Brain pericyte (primary cell): ENCODE data around the gene NFATC2.

Experiments
- DNase-seq: peaks from one replicate; pipeline ENCODE4 v3.0.0-alpha.2; 2012; ENCODE audit warnings: low read depth, low spot score

Gene NFATC2

DNA sequence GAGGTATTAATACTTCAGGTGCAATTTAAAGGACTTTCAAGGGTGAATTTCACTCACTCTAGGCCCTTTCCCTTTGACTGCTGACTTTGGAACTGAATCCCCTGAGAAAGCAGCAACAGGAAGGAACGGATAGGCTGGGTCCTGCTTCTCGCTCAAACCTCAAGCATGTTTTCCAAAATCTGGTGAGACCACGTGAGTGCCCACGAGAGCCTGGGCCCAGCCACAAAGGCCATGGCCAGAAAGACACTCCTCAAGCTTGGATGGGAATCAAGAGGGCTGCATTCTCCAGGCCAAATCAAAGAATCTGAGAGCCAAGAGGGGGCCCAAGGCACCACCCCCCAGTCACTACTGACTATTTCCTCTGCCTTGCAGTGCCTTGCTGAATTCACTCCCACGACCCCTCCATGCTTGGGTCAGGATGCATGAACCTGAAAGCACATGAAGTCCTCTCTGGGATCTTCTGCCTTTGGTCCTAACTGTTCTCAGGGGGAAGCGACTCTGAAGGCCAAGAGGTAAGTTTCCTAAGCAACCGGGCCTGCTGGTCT lies 146.1 kb downstream of the NFATC2 start:
- no peak for DNase-seq

DNA sequence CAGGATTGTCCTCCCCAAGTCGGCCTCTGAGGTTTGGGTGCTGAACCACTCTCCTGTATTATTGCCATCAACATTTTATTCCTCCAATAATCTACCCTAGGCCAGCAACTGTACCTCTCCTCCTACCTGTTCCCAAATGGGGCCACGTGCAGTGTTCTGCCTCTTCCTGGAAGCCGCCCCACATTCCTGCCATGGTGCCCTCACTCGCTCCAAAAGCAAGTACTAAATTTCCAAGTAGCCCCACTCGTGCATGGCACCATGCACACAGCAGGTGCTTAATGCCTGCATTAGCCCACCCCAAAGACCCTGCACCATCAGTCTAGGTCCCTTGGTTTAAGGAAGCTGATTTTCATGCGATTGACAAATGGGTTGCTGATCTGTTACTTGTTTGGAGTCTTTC lies 147.8 kb downstream of the NFATC2 start:
- no peak for DNase-seq

DNA sequence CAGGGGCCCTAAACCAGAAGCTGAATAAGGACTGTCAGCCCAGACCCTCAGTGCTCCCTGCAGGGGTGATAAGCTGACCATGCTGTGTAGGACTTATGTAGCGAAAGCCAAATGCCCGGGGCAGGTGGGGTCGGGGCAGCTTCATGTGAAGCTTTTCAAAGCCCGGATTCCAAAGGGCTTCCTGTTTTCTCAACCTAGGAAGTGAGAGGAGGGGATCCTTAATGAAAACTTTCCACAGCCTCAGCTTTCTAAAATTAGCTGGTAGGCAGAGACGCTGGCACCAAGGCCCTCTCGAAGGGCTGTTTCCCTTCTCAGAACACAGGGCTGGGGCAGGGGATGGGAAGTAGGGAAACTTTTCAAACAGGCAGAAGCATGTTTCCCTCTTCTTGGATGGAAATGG lies 148.9 kb downstream of the NFATC2 start:
- DNase-seq, result no peak

DNA sequence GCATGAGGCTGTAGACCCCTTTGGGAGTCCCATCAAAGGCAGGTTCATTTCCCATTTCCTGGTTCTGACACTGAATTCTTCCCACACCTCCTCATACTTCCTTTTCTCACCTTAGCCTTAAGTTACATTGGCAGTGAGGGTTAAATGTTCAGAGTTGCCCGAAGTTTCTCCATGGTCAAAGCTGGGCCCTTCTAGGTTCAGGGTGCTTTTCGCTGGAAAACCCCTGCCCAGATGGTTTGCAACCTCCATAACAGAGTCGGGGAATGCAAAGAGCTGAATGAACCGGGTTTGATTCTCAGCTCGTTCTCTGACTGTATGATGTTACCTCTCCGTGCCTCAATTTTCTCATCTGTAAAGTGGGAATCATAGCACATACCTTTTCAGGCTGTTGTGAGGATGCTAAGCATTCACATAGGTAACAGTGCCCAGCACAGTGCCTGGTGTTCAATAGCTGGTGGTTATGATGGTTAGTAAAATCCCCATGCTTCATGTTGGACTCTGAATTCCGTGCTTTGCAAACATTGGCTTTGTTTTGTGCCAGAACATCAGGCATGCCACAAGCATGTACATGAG lies 149.8 kb downstream of the NFATC2 start:
- no peak for DNase-seq

DNA sequence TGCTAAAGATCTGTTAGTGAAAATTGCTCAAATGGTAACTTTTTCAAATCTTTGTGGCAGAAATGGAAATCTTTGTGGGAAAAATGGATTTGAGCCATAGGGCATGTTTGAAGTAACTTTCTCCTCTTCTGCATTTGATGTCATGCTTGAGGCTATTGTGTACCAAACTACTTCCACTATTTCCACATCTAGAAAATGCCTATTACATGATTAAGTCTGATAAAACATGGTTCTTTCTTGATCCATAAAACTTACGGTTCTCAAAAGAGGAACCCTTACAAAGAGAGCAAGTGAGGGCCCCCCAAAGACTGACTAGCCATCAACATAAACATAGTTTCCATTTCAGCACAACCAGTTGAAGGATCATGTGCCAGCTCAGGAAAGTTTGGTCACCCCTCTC lies 150.6 kb downstream of the NFATC2 start:
- no peak for DNase-seq

DNA sequence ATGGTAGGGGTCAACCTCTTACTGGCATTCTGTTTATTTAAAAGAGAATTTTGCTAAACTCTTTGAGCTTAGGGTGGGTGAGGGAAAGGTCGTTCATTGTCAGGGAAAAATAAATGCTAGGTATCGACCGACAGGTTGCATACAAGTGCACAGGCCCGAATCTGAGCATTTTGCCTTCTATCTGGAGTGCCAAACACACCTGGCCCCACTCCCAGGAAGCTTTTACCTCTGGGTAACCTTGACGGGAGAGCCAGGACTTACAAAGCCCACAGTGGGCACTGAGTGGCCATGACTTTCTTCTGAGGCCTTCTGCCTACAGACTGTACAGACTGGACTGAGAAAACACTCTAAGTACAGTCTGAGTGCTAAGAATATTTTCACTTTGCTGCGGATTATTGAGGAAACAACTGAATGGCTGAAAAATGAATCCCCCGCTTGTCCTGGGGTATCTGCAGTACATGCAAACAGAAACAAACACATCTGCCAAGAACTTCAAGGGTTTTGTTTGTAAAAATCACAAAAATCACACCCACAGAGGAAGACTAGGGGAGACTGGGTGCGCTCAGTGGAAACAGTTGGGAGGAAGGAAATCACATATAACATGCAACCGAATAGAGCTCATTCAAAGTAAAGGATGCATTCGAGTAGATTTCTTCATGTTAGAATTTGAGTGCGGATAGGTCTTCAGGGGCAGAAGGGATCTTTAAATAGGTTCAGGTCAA lies 152.8 kb downstream of the NFATC2 start:
- no peak for DNase-seq

DNA sequence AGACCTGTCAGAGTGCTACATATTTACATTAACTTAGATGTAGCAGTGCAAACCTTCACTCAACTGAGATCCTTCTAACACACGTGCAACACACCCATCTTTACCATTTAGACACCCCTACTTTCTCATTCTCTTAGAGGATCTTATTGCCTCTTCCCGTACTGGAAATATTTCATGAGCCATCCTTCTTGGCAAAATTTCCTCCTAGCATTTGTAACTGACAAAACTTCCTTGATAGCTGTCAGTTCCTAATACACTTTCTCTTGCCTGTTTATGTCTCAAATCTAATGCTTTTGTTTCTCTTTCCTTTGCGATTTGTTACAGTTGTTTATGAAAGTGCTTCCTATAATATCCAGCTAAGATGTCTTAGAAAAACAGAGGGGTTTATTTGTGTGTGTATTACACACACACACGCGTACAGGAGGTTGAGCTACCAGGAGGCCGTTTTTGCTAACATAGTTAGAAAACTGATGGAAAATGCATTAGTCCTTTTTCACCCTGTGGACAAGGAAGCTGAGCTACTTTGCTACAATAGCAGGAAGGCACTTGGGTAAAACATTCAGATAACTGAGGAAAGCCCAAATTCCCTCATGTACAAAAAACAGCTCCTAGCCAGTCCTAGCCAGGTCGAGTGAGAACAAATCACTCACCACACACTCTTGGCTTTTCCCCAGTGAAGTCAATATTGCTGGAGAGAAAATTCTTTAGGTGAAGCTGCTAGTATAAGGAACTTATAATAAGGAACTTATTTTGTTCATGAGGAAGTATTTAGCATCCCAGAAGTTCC lies 153.6 kb downstream of the NFATC2 start:
- DNase-seq, result no peak

DNA sequence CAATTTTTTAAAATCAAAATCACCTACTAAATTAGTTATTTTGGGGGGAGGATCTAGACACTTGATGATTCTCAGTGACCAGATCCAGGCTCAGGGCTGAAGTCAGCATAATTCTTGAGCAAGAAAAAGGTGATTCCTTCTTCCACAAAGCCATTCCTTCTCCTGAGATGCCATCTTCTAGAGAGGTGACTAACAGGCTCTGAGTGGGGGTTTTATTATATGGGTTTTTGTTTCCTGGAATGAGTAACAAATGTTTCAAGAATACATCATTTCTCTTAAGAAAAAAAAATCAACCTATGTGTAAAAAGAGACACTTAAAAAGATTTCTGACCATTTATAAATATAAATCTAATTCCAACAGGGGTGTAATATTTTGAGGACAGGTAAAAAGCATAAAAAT lies 154.3 kb downstream of the NFATC2 start:
- DNase-seq, result no peak

DNA sequence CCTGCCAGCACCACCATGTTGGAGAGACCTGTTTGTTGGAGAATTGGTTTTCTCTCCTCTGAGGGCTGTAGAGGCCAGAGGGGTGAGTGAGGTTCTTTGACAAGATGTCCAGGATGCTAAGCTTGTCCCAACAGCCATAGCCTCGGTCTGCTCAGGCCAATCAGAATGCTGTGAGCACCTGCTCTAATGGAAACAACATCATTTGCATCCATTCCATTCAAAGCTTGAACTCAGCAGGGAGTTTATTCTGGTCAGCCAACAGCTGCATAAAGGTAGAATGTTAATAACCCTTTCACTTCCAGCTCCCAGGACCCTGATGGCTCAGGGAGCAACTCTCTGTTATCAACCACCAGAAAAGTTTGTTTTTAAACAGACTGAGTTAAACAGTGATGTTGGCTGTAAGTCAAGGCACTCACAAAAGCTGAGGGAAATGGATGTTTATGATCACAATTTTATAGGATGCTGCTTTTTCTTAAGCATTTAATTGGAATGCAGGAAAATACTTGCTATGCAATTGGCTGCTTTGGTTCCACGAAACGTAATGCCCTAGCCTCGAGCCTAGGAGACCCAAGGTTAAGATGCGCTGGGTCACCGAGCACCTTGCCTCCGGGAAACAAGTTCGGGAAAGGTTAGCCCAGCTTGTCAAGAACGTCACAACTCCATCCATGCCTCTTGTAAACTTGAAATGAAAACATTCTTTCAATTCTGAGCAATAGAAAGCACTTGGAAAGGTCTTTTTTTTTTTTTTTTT lies 155.2 kb downstream of the NFATC2 start:
- no peak for DNase-seq

DNA sequence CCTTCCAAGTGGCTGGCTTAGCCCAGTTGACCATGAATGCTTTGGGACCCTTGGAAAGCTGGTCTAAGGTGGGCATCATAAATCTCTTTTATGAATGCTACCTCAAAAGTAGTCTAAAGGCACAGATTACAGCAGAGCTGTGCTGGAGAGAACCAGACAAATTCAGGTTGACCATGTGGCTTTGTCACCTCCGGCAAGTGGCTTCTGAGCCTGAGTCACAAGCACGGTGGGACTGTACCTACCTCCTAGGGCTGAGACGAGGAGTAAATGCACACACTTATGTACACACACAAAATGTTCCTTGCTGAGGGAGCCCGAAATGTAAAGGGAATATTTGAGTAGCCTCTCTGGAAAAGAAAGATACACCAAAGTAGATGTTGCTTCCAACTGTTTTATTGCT lies 155.9 kb downstream of the NFATC2 start:
- no peak for DNase-seq

DNA sequence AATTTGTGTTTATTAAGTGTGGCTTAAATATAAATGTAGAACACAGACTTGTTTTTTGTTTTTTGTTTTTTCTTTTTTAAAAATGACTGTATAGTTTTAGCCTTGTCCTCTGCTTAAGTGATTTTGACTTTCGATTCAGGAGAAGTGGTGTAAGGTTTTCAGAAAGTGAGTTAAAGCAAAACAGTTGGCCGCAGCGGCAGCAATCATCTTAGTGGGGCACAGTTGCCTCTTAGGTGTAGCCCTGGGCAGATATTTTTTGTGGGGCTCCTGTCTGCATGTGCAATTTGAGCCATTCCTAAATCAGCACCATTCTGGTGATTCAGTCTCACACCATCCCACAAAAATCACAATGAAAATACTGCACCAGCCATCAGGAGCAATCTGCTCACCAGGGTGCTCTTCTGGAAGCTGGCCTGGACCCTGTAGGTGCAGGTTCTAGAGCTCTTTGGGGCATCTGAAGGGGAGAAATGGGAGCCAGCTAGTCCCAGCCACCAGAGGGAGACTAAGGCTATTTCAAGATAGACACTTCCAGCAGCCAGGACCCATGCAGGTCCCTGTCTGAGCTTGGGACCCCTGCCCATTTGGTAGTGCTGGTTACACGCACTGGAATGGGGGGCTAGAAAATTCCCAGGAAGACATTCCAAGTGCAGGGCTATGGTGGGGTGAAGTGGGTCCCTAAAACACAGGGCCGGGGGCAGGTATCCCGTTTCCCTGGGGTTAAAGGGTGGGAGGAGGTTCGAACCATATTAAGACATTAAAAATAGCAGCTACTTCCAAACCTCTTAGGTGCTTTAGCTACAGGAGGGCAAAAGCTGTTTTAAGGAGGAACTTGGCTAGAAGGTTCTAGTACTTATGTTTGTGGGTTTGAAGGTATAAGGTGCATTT lies 156.6 kb downstream of the NFATC2 start:
- no peak for DNase-seq

DNA sequence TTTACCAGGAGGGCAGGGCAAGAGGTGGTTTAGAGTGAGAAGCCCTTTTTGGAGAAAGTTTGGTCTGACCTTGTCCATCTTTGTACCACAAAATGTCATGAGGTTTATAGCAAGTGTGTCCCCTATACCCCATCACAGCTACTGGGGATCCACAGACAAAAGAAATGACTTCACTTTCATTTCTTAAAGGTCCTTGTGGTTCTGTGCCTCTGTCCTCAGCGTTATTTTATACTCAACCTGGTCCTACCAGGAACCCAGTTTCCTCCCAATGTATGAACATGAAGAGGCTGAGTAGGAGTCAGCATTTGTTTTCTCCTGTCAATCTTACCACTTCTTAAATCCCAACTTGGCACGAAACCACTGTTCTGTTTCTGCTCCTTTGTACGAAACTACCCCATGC lies 157.6 kb downstream of the NFATC2 start:
- no peak for DNase-seq

DNA sequence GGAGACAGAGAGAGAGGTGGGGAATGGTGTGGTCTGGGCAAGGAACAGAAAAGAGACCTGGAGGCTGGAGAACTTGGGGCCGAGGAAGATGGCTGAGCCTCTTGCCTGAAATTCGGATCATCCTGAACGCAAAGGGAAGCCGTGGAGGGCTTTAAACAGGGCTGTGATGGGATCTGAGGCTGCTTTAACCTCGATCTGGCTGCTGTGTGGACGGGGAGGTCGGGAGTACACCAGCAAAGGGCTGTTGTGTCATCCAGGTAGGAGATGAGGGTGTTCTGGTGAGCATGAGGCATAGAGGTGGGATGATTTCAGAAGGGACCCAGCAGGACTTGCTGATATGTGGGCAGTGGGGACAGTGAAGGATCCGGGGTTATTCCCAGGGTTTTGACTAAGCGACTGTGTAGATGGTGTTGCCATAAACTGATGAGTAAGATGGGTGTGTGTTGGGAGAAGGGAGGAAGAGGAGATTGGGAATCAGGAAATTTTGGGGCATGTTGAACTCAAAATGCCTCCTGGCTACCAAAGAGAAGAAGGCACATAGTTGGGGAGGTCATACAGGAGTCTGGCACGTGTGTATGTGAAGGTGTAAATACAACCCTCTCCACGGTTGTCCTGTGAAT lies 158.5 kb downstream of the NFATC2 start:
- DNase-seq, result no peak

DNA sequence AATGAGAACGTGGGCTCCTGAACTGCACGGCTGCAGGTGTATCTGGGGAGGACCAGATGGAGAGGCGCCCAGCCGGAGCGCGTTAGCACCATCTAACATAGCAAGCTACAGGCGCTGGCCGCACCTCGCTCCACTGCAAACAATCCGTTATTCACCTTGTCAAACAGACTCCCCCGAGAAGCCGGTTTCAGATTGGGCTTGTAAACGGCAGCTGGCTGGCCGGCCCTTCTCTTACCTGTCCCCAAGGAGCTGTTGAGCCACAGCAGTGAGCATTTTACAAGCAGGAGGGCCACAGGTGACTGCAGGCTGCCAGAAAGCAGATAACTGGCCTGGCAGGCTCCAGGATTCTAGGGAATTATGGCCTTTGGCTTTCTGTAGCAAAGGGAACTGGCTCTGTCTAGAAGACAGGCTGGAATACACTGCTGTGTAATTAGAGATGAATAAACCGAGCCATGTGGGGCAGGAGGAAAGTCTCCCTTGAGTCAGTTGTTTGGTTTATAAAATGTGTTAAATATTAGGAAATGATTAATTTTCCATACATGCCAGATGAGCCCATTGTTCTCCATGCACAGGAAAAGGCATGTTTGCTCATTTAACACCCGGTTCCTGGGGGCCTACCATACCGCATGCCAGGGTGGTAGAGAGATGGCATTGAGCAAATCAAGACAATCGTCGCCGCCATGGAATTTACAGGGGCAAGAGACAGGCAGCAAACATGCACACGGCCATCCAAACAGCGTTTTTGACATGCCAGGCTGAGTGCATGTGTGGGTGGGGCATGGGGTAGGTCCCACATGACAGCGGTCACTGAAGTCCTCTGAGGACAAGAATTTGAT lies 159.3 kb downstream of the NFATC2 start:
- DNase-seq, result no peak

DNA sequence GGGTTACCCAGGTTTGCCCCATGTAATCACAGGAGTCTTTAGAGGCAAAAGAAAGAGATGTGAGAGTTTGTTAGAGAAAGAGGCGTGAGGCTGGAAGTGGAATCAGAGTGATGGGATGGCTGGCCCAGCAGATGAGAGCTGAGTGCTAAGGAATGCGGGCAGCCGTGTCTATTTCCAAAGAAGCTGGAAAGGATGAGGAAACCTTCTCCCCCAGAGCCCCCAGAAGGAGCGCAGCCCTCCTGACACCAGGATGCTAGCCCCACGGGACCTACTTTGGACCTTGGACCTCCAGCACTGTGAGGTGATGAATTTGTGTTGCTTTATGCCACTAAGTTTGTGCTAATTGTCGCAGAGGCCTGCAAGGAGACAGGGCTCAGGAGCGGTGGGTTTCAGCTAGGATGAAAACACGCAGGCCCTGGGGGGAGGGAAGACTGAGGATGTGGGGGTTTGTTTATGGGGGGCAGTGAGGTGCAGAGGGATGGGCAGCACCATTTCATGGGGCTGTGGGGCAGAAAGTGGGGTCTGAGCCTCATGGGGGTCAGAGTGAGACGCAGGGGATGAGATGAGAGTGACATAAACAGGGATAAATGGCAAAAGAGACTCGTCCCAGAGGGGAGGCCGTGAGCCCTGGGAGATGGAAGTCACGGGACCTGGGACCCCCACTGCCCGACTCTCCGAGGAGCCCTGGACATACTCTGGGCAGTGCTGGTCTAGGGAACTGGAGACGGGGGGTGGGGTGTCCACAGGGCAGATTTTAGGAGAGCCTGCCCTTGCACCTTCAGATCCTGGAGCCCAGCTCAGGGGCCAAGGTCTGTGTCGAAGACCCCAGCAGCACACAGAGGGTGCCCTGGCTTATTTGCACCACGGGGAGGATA lies 160.2 kb downstream of the NFATC2 start:
- no peak for DNase-seq

DNA sequence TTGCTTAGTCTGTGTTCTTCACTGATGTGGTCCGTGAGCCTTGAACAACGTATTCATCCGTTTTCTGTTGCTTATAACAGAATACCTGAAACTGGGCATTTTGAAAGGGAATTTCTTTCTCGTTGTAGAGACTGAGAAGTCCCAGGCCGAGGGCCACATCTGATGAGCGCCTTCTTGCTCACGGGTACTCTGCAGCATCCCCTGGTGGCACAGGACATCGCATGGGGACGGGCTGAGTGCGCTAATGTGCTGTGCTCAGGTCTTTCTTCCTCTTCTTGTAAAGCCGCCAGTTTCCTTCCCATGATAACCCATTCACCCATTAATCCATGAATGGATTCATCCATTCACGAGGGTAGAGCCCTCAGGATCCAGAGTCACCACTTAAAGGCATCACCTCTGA lies 161.0 kb downstream of the NFATC2 start:
- no peak for DNase-seq

DNA sequence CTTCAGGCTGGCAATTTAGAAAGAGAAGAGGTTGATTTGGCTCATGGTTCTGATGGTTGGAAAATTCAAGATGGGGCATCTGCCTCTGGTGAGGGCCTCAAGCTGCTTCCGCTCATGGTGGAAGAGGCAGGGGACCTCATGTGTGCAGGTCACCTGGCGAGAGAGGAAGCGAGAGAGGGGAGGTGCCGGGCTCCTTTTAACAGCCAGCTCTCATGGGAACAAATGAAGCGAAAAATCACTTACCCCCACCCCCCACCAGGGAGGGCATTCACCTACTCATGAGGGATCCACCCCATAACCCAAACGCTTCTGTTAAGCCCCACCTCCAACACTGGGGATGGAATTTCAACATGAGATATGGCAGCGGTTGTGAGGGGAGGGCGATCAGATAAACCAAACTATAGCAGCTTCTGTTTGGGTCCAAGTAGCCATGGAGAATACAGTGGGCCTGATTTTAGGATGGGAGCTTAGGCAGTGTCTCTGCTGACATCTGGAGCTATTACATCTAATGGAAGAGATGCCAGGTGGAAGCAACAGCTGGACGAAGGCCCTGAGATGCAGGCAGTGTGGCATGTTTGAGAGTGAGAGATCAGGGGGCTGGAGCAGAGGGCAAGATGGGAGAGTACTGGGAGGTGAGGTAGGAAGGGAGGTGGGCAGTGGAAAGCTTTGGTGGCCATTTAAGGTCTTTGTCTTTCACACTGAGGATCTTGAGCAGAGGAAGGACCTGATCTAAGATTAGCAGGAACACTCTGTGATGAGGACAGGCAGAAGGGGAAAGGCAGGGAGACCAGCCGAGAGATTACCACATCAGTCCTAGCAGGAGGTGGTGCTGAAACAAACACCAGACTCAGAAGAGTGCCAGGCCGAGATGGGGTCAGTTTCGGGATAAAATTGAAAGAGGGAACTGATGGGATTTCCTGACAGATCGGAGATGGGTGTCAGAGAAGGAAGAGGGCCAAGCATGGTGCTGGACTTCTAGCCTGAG lies 161.8 kb downstream of the NFATC2 start:
- DNase-seq, result no peak
